ENCODE results near the gene WNK4. TPM values are rescaled to one million over a fixed set of nuclear protein-coding genes. Genes with fewer than 3 reads are reported as not detected.

The WNK4 gene
- total RNA-seq, 4 donors from 2014 or later: 0.40 to 14.7 (median 3.9) TPM

- Histone ChIP-seq H3K4me1 (peaks cover 29 to 40% (median 29%) of the 10 kb centered on the region in 3 donors), H3K27ac (peak overlapping the region; percentile 84 to 90 (median 88)), H3K27me3 (no peaks in the 10 kb centered on the region), H3K9me3 (no peaks in the 10 kb centered on the region), H3K4me3 (peak overlapping the region; percentile 73 to 92 (median 84)), H3K36me3 (peaks cover 0 to 22% (median 5%) of the 10 kb centered on the region in 3 donors)
- DNase-seq: no peak
- WGBS, 2 donors: 53 to 70% methylated on average over 8 to 10 of the region's 10 CpGs
- TF ChIP-seq CTCF (IDR thresholded peaks at IDR 0.05): no peak
- no peak for TF ChIP-seq POLR2A (IDR thresholded peaks at IDR 0.05)
- intact Hi-C loops (cut with DNase I): no loop called here
These were observed 16.9 kb downstream of the WNK4 start for GRCh38 chr17:42797067-42798007.

- intact Hi-C loops (cut with DNase I): no loop called here
- Histone ChIP-seq H3K4me3 (peak overlapping the region; percentile 73 to 92 (median 84)), H3K36me3 (peaks cover 0 to 22% (median 5%) of the 10 kb centered on the region in 3 donors), H3K4me1 (peaks cover 29 to 40% (median 29%) of the 10 kb centered on the region in 3 donors), H3K9me3 (no peaks in the 10 kb centered on the region), H3K27me3 (no peaks in the 10 kb centered on the region), H3K27ac (peak overlapping the region; percentile 84 to 90 (median 88))
- DNase-seq: no peak
- WGBS, 2 donors: 15% methylated on average over 8 to 10 of the region's 10 CpGs
- no peak for TF ChIP-seq CTCF (IDR thresholded peaks at IDR 0.05)
- no peak for TF ChIP-seq POLR2A (IDR thresholded peaks at IDR 0.05)
These were observed 17.6 kb downstream of the WNK4 start for GRCh38 chr17:42798011-42798382.

GRCh38 chr17:42798383-42799380, 18.3 kb downstream of the WNK4 start, which contains the start of the genes CNTD1 and COA3:
CNTD1 (plus strand) TSS chr17:42798861; CDS start chr17:42799068, 207 bp downstream.
COA3 (minus strand) TSS chr17:42798704; CDS start chr17:42798681, 23 bp downstream.
- no peaks in the 10 kb centered on the region for H3K27me3 ChIP-seq
- WGBS, 2 donors: 40 to 46% methylated on average over 17 to 35 of the region's 66 CpGs
- no peaks in the 10 kb centered on the region for H3K9me3 ChIP-seq
- peak within 1 kb of the TSS; percentile 73 to 92 (median 84) for H3K4me3 ChIP-seq
- peak within 1 kb of the TSS; percentile 84 to 90 (median 88) for H3K27ac ChIP-seq
- TF ChIP-seq CTCF (IDR thresholded peaks at IDR 0.05) (peak in 2 of 6 experiments; percentile 4 to 19), POLR2A (IDR thresholded peaks at IDR 0.05) (peak in 1 of 4 donors; percentile 34)
- peaks cover 0 to 22% (median 5%) of the 10 kb centered on the region in 3 donors for H3K36me3 ChIP-seq
- H3K4me1 ChIP-seq: peaks cover 29 to 40% (median 29%) of the 10 kb centered on the region in 3 donors
- intact Hi-C loops (cut with DNase I): no loop called here
- DNase-seq: no peak

DNA sequence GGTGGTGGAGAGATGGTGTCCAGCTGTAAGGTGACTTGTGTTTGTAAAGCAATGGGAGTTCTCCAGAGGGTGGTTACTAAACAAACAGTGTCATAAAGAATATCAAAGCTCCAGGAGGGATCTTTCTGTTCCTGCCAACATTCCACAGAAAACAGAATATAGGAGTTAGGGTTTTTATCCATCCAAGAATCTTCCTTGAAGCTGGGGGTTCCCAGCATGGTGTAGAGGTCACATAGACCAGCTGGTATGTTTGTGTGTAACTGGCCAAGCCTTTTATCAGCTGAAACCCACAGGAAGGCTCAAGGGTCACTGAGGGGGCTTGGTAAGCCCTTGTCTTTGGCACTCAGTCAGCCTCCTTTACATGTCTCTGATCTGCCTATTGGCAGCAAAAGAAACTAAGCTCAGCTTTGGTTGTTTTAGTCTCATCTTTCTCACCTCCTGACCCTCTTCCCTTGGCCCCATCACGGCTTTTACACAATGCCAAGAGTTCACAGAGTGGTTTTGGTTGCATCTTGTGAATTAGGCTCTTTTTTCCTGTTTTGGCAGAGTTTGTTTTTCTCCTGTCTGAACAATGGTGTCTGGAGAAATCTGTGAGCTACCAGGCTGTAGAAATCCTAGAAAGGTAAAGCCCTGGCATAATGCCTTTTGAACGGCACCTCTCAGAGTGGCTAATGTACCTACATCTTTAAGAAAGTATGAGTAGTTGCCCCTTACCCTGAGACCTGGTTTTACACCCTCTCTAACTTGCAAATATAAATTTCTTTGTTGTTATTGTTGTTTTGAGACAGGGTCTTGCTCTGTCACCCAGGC, 22.9 kb downstream of the WNK4 start:
- Histone ChIP-seq H3K36me3 (peaks cover 0 to 3% (median 0%) of the 10 kb centered on the region in 3 donors), H3K27me3 (no peaks in the 10 kb centered on the region), H3K4me1 (peaks cover 5 to 6% (median 6%) of the 10 kb centered on the region in 3 donors), H3K4me3 (no peak overlapping the region), H3K27ac (no peak overlapping the region), H3K9me3 (no peaks in the 10 kb centered on the region)
- 38 to 55% methylated on average over 2 of the region's 2 CpGs for WGBS, 2 donors
- TF ChIP-seq CTCF (IDR thresholded peaks at IDR 0.05) (no peak), POLR2A (IDR thresholded peaks at IDR 0.05) (no peak)
- intact Hi-C loops (cut with DNase I): no loop called here
- no peak for DNase-seq
